Measurements from ENCODE around the gene CACNB2. TPM values are rescaled to one million over a fixed set of nuclear protein-coding genes. Genes with fewer than 3 reads are reported as not detected.

The CACNB2 gene
- total RNA-seq, 1 experiment from 2014 or later = not detected

DNA sequence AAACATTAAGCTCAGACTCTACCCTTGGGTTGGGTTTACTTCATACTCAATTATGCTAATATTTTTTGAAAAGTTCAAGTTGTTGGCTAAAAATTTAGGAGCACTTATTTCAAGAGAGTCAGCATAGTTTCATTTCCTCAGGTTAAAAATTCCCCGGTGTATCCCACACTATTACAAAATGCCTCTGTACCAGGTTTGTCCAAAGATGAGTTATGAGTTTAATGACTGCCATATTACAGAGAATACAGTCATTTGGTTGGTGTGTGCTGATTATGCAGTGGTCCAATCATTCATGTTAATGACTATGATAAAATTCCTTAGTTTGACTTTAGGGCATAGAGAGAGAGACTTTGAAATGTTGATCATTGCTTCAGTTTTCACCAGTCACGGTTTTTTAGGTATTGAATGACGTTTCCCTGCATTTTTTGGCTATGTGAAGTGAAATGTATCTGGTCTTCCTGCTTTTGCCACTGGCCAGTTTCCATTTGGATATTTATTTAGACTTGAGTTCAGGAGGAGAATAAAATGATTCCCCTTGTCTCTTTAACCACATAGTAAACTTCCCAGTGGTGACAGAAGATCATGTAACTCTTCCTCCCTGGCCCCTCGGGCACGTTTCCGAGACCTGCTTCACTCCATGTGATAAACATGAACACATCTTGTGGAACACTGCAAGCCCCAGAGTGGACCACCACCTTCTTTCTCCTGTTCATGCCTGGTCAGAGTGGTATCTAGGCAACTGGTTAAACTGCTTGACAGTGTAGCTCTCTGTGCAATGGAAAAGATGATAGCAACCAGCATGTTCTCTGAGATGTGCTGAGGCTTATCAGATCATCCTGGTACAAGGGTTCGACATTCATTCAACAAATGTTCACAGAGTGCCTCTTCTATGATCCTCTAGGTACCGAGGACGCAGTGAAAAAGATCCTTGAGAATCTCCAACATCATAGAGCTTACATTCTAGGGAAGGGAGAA, 153.6 kb downstream of the CACNB2 start:
- no peaks in the 10 kb centered on the region for H3K4me1 ChIP-seq (ENCODE audit: control insufficient read depth, insufficient read depth, low read length)
- in situ Hi-C loops (cut with HindIII; ENCODE audit: low pct_unique_long_range_greater_than_20kb, low sequenced_read_pairs) = no loop called here
- ChIA-PET POLR2A (no interaction called here), CTCF (no interaction called here)
- no peak for ATAC-seq
- H3K9me3 ChIP-seq (ENCODE audit: control insufficient read depth, insufficient read depth, low read depth, low read length) = no peaks in the 10 kb centered on the region
- H3K36me3 ChIP-seq (ENCODE audit: control insufficient read depth, insufficient read depth, low read length) = no peaks in the 10 kb centered on the region
- no peak overlapping the region for H3K4me3 ChIP-seq (ENCODE audit: low read depth in 2 of 2, low read length in 2 of 2)
- DNase-seq (ENCODE audit: low read depth, low spot score) = no peak
- H3K27me3 ChIP-seq (ENCODE audit: control insufficient read depth, insufficient read depth, low read length) = peaks cover 2% of the 10 kb centered on the region; the same call in 1 of the 2 replicates
- H3K27ac ChIP-seq (ENCODE audit: low read length) = no peak overlapping the region
- TF ChIP-seq, protein P1, sequence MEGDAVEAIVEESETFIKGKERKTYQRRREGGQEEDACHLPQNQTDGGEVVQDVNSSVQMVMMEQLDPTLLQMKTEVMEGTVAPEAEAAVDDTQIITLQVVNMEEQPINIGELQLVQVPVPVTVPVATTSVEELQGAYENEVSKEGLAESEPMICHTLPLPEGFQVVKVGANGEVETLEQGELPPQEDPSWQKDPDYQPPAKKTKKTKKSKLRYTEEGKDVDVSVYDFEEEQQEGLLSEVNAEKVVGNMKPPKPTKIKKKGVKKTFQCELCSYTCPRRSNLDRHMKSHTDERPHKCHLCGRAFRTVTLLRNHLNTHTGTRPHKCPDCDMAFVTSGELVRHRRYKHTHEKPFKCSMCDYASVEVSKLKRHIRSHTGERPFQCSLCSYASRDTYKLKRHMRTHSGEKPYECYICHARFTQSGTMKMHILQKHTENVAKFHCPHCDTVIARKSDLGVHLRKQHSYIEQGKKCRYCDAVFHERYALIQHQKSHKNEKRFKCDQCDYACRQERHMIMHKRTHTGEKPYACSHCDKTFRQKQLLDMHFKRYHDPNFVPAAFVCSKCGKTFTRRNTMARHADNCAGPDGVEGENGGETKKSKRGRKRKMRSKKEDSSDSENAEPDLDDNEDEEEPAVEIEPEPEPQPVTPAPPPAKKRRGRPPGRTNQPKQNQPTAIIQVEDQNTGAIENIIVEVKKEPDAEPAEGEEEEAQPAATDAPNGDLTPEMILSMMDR (IDR thresholded peaks at IDR 0.05) = no peak
- no peak for TF ChIP-seq TCF7L2 (IDR thresholded peaks at IDR 0.05; ENCODE audit: low read depth, low read length)
- no peak for TF ChIP-seq POLR2AphosphoS5 (IDR thresholded peaks at IDR 0.05; ENCODE audit: low read depth, low read length)
- TF ChIP-seq SIN3A (IDR thresholded peaks at IDR 0.05; ENCODE audit: borderline replicate concordance, insufficient read depth, low read depth, low read length) = no peak
- TF ChIP-seq, protein P2, sequence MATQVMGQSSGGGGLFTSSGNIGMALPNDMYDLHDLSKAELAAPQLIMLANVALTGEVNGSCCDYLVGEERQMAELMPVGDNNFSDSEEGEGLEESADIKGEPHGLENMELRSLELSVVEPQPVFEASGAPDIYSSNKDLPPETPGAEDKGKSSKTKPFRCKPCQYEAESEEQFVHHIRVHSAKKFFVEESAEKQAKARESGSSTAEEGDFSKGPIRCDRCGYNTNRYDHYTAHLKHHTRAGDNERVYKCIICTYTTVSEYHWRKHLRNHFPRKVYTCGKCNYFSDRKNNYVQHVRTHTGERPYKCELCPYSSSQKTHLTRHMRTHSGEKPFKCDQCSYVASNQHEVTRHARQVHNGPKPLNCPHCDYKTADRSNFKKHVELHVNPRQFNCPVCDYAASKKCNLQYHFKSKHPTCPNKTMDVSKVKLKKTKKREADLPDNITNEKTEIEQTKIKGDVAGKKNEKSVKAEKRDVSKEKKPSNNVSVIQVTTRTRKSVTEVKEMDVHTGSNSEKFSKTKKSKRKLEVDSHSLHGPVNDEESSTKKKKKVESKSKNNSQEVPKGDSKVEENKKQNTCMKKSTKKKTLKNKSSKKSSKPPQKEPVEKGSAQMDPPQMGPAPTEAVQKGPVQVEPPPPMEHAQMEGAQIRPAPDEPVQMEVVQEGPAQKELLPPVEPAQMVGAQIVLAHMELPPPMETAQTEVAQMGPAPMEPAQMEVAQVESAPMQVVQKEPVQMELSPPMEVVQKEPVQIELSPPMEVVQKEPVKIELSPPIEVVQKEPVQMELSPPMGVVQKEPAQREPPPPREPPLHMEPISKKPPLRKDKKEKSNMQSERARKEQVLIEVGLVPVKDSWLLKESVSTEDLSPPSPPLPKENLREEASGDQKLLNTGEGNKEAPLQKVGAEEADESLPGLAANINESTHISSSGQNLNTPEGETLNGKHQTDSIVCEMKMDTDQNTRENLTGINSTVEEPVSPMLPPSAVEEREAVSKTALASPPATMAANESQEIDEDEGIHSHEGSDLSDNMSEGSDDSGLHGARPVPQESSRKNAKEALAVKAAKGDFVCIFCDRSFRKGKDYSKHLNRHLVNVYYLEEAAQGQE (IDR thresholded peaks at IDR 0.05; ENCODE audit: insufficient read depth in 1 of 2, low read depth in 2 of 2, low read length in 1 of 2) = no peak
- no TSS peak for BruUV-seq (replicated peaks)
- intact Hi-C loops (cut with micrococcal nuclease; ENCODE audit: unreplicated experiment) = no loop called here

DNA sequence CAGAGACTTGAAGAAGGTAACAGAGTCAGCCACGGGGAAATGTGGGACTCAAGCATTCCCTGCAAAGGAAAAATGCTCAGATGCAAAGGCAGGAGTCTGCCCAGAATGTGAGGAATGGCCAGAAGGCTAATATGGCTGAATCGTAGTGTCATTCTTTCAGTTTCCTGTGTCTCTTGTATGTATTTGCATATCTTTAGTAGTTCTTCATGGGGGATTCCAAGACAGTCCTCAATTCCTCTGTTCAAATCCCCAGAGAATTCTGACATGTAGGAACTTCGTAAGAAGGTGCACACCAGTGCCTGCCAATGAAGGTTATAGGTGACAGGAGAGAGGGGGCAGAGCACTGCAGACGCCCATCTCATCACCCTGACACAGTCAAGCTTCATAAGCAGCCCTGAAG, 154.4 kb downstream of the CACNB2 start:
- BruUV-seq (replicated peaks) = no TSS peak
- H3K27me3 ChIP-seq (ENCODE audit: control insufficient read depth, insufficient read depth, low read length) = peaks cover 2% of the 10 kb centered on the region; the same call in 1 of the 2 replicates
- H3K4me1 ChIP-seq (ENCODE audit: control insufficient read depth, insufficient read depth, low read length) = no peaks in the 10 kb centered on the region
- intact Hi-C loops (cut with micrococcal nuclease; ENCODE audit: unreplicated experiment) = no loop called here
- in situ Hi-C loops (cut with HindIII; ENCODE audit: low pct_unique_long_range_greater_than_20kb, low sequenced_read_pairs) = no loop called here
- ChIA-PET POLR2A (no interaction called here), CTCF (no interaction called here)
- TF ChIP-seq POLR2AphosphoS5 (IDR thresholded peaks at IDR 0.05; ENCODE audit: low read depth, low read length) = no peak
- no peak for TF ChIP-seq SIN3A (IDR thresholded peaks at IDR 0.05; ENCODE audit: borderline replicate concordance, insufficient read depth, low read depth, low read length)
- TF ChIP-seq, protein P1 (IDR thresholded peaks at IDR 0.05) = no peak
- no peak for TF ChIP-seq TCF7L2 (IDR thresholded peaks at IDR 0.05; ENCODE audit: low read depth, low read length)
- TF ChIP-seq, protein P2 (IDR thresholded peaks at IDR 0.05; ENCODE audit: insufficient read depth in 1 of 2, low read depth in 2 of 2, low read length in 1 of 2) = no peak
- no peaks in the 10 kb centered on the region for H3K36me3 ChIP-seq (ENCODE audit: control insufficient read depth, insufficient read depth, low read length)
- no peaks in the 10 kb centered on the region for H3K9me3 ChIP-seq (ENCODE audit: control insufficient read depth, insufficient read depth, low read depth, low read length)
- H3K4me3 ChIP-seq (ENCODE audit: low read depth in 2 of 2, low read length in 2 of 2) = no peak overlapping the region
- DNase-seq (ENCODE audit: low read depth, low spot score) (no peak), ATAC-seq (no peak)
- no peak overlapping the region for H3K27ac ChIP-seq (ENCODE audit: low read length)

Data from Panc1 (cell line).